ENCODE measurements around the gene IL24. TPM values are rescaled to one million over a fixed set of nuclear protein-coding genes. Genes with fewer than 3 reads are reported as not detected.

Gene IL24
- total and polyA plus RNA-seq, 2 donors from 2014 or later = not detected

GRCh38 chr1:206878456-206878855 is 18.8 kb upstream of the IL24 start:
- Histone ChIP-seq H3K36me3 (ENCODE audit: control insufficient read depth in 2 of 3, insufficient read depth in 3 of 3, low read length in 3 of 3) (no peaks in the 10 kb centered on the region), H3K27ac (ENCODE audit: low read depth in 2 of 2, low read length in 2 of 2) (no peak overlapping the region), H3K27me3 (ENCODE audit: control insufficient read depth, insufficient read depth, low read length) (no peaks in the 10 kb centered on the region), H3K4me1 (ENCODE audit: control insufficient read depth in 2 of 3, insufficient read depth in 2 of 3, low read depth in 1 of 3, low read length in 3 of 3) (no peaks in the 10 kb centered on the region), H3K4me3 (ENCODE audit: low read length in 3 of 3) (no peak overlapping the region), H3K9me3 (ENCODE audit: control insufficient read depth in 2 of 3, insufficient read depth in 1 of 3, low read length in 3 of 3) (peaks cover 0 to 9% (median 0%) of the 10 kb centered on the region in 3 donors), H3K9ac (ENCODE audit: low read length in 3 of 3) (no peak overlapping the region)
- DNase-seq = no peak
- TF ChIP-seq CTCF (IDR thresholded peaks at IDR 0.05; ENCODE audit: borderline replicate concordance, extremely low read depth, insufficient read depth) = no peak
- no peak for FAIRE-seq
- intact Hi-C loops (cut with DNase I) = no loop called here

GRCh38 chr1:206880314-206880713 is 16.9 kb upstream of the IL24 start:
- H3K36me3 ChIP-seq (ENCODE audit: control insufficient read depth in 2 of 3, insufficient read depth in 3 of 3, low read length in 3 of 3) = no peaks in the 10 kb centered on the region
- H3K9ac ChIP-seq (ENCODE audit: low read length in 3 of 3) = no peak overlapping the region
- no peak for TF ChIP-seq CTCF (IDR thresholded peaks at IDR 0.05; ENCODE audit: borderline replicate concordance, extremely low read depth, insufficient read depth)
- H3K4me1 ChIP-seq (ENCODE audit: control insufficient read depth in 2 of 3, insufficient read depth in 2 of 3, low read depth in 1 of 3, low read length in 3 of 3) = no peaks in the 10 kb centered on the region
- FAIRE-seq (no peak), DNase-seq (no peak)
- H3K27me3 ChIP-seq (ENCODE audit: control insufficient read depth, insufficient read depth, low read length) = no peaks in the 10 kb centered on the region
- H3K9me3 ChIP-seq (ENCODE audit: control insufficient read depth in 2 of 3, insufficient read depth in 1 of 3, low read length in 3 of 3) = peaks cover 0 to 9% (median 0%) of the 10 kb centered on the region in 3 donors
- no peak overlapping the region for H3K27ac ChIP-seq (ENCODE audit: low read depth in 2 of 2, low read length in 2 of 2)
- H3K4me3 ChIP-seq (ENCODE audit: low read length in 3 of 3) = no peak overlapping the region
- intact Hi-C loops (cut with DNase I) = no loop called here

- Histone ChIP-seq H3K9ac (ENCODE audit: low read length in 3 of 3) (no peak overlapping the region), H3K27me3 (ENCODE audit: control insufficient read depth, insufficient read depth, low read length) (no peaks in the 10 kb centered on the region), H3K4me1 (ENCODE audit: control insufficient read depth in 2 of 3, insufficient read depth in 2 of 3, low read depth in 1 of 3, low read length in 3 of 3) (no peaks in the 10 kb centered on the region), H3K4me3 (ENCODE audit: low read length in 3 of 3) (no peak overlapping the region), H3K36me3 (ENCODE audit: control insufficient read depth in 2 of 3, insufficient read depth in 3 of 3, low read length in 3 of 3) (no peaks in the 10 kb centered on the region), H3K9me3 (ENCODE audit: control insufficient read depth in 2 of 3, insufficient read depth in 1 of 3, low read length in 3 of 3) (peaks cover 0 to 9% (median 0%) of the 10 kb centered on the region in 3 donors), H3K27ac (ENCODE audit: low read depth in 2 of 2, low read length in 2 of 2) (no peak overlapping the region)
- no peak for FAIRE-seq
- intact Hi-C loops (cut with DNase I) = no loop called here
- no peak for DNase-seq
- no peak for TF ChIP-seq CTCF (IDR thresholded peaks at IDR 0.05; ENCODE audit: borderline replicate concordance, extremely low read depth, insufficient read depth)
Observed at GRCh38 chr1:206882555-206882954, 14.7 kb upstream of the IL24 start.

- H3K36me3 ChIP-seq (ENCODE audit: control insufficient read depth in 2 of 3, insufficient read depth in 3 of 3, low read length in 3 of 3) = no peaks in the 10 kb centered on the region
- H3K4me3 ChIP-seq (ENCODE audit: low read length in 3 of 3) = no peak overlapping the region
- H3K4me1 ChIP-seq (ENCODE audit: control insufficient read depth in 2 of 3, insufficient read depth in 2 of 3, low read depth in 1 of 3, low read length in 3 of 3) = no peaks in the 10 kb centered on the region
- H3K27me3 ChIP-seq (ENCODE audit: control insufficient read depth, insufficient read depth, low read length) = no peaks in the 10 kb centered on the region
- no peak overlapping the region for H3K9ac ChIP-seq (ENCODE audit: low read length in 3 of 3)
- DNase-seq (no peak), FAIRE-seq (peak; percentile 25)
- intact Hi-C loops (cut with DNase I) = no loop called here
- H3K9me3 ChIP-seq (ENCODE audit: control insufficient read depth in 2 of 3, insufficient read depth in 1 of 3, low read length in 3 of 3) = peaks cover 0 to 8% (median 0%) of the 10 kb centered on the region in 3 donors
- TF ChIP-seq CTCF (IDR thresholded peaks at IDR 0.05; ENCODE audit: borderline replicate concordance, extremely low read depth, insufficient read depth) = no peak
- H3K27ac ChIP-seq (ENCODE audit: low read depth in 2 of 2, low read length in 2 of 2) = no peak overlapping the region
Observed at GRCh38 chr1:206883160-206883559, 14.1 kb upstream of the IL24 start.
